Measurements from ENCODE around the gene CPEB2. TPM values are rescaled to one million over a fixed set of nuclear protein-coding genes. Genes with fewer than 3 reads are reported as not detected.
"Not testable (repeated sequence)": the region's sequence is repeated elsewhere in the genome, so short reads cannot be mapped to it uniquely, and the experiment has no call there.

The CPEB2 gene
- total and polyA plus RNA-seq, 5 donors = 5.3 to 18.3 (median 13.2) TPM

GRCh38 chr4:15060213-15060612 lies 57.9 kb downstream of the CPEB2 start:
- over 99% methylated on average over 2 of the region's 2 CpGs for WGBS
- no peak overlapping the region for H3K4me3 ChIP-seq (ENCODE audit: low read length)
- no peak for ATAC-seq

GRCh38 chr4:15063341-15063740 lies 61.1 kb downstream of the CPEB2 start:
- Histone ChIP-seq H3K4me3 (ENCODE audit: low read length) (no peak overlapping the region), H3K9me3 (ENCODE audit: control insufficient read depth, low read length) (no peaks in the 10 kb centered on the region), H3K27me3 (ENCODE audit: control insufficient read depth, insufficient read depth) (no peaks in the 10 kb centered on the region), H3K4me1 (ENCODE audit: control insufficient read depth, insufficient read depth, low read length) (no peaks in the 10 kb centered on the region), H3K27ac (ENCODE audit: low read length) (no peak overlapping the region)
- WGBS = 95% methylated on average over 6 of the region's 6 CpGs
- intact Hi-C loops (cut with DNase I) = no loop called here
- DNase-seq (no peak), ATAC-seq (no peak)

More at GRCh38 chr4:15060213-15060612, 57.9 kb downstream of the CPEB2 start:
- no peak overlapping the region for H3K27ac ChIP-seq (ENCODE audit: low read length)
- no peaks in the 10 kb centered on the region for H3K4me1 ChIP-seq (ENCODE audit: control insufficient read depth, insufficient read depth, low read length)
- intact Hi-C loops (cut with DNase I) = no loop called here
- H3K9me3 ChIP-seq (ENCODE audit: control insufficient read depth, low read length) = no peaks in the 10 kb centered on the region
- H3K27me3 ChIP-seq (ENCODE audit: control insufficient read depth, insufficient read depth) = no peaks in the 10 kb centered on the region
- DNase-seq = no peak

- no peak for ATAC-seq
- H3K4me1 ChIP-seq (ENCODE audit: control insufficient read depth, insufficient read depth, low read length) = no peaks in the 10 kb centered on the region
- H3K27me3 ChIP-seq (ENCODE audit: control insufficient read depth, insufficient read depth) = no peaks in the 10 kb centered on the region
- 86% methylated on average over 5 of the region's 5 CpGs for WGBS
- intact Hi-C loops (cut with DNase I) = no loop called here
- no peak for DNase-seq
- H3K9me3 ChIP-seq (ENCODE audit: control insufficient read depth, low read length) = no peaks in the 10 kb centered on the region
- no peak overlapping the region for H3K27ac ChIP-seq (ENCODE audit: low read length)
- H3K4me3 ChIP-seq (ENCODE audit: low read length) = no peak overlapping the region
Observed at GRCh38 chr4:15065516-15065915, 63.2 kb downstream of the CPEB2 start.

- intact Hi-C loops (cut with DNase I) = no loop called here
- no peak for ATAC-seq
- Histone ChIP-seq H3K4me3 (ENCODE audit: low read length) (no peak overlapping the region), H3K9me3 (ENCODE audit: control insufficient read depth, low read length) (no peaks in the 10 kb centered on the region), H3K4me1 (ENCODE audit: control insufficient read depth, insufficient read depth, low read length) (no peaks in the 10 kb centered on the region), H3K27me3 (ENCODE audit: control insufficient read depth, insufficient read depth) (no peaks in the 10 kb centered on the region), H3K27ac (ENCODE audit: low read length) (peak overlapping the region; percentile 6)
- 78% methylated on average over 7 of the region's 7 CpGs for WGBS
- no peak for DNase-seq
Observed at GRCh38 chr4:15066140-15066539, 63.9 kb downstream of the CPEB2 start.

GRCh38 chr4:15068298-15068697 lies 66.0 kb downstream of the CPEB2 start:
- ATAC-seq (no peak), DNase-seq (no peak)
- Histone ChIP-seq H3K9me3 (ENCODE audit: control insufficient read depth, low read length) (no peaks in the 10 kb centered on the region), H3K27ac (ENCODE audit: low read length) (no peak overlapping the region), H3K27me3 (ENCODE audit: control insufficient read depth, insufficient read depth) (no peaks in the 10 kb centered on the region), H3K4me3 (ENCODE audit: low read length) (no peak overlapping the region), H3K4me1 (ENCODE audit: control insufficient read depth, insufficient read depth, low read length) (no peaks in the 10 kb centered on the region)
- WGBS = 95% methylated on average over 1 of the region's 1 CpG
- intact Hi-C loops (cut with DNase I) = no loop called here

- DNase-seq = no peak
- no peaks in the 10 kb centered on the region for H3K9me3 ChIP-seq (ENCODE audit: control insufficient read depth, low read length)
- H3K27ac ChIP-seq (ENCODE audit: low read length) = no peak overlapping the region
- intact Hi-C loops (cut with DNase I) = no loop called here
- no peaks in the 10 kb centered on the region for H3K4me1 ChIP-seq (ENCODE audit: control insufficient read depth, insufficient read depth, low read length)
- no peaks in the 10 kb centered on the region for H3K27me3 ChIP-seq (ENCODE audit: control insufficient read depth, insufficient read depth)
- no peak overlapping the region for H3K4me3 ChIP-seq (ENCODE audit: low read length)
- ATAC-seq = no peak
Observed at GRCh38 chr4:15075875-15076274, 73.6 kb downstream of the CPEB2 start.

DNA sequence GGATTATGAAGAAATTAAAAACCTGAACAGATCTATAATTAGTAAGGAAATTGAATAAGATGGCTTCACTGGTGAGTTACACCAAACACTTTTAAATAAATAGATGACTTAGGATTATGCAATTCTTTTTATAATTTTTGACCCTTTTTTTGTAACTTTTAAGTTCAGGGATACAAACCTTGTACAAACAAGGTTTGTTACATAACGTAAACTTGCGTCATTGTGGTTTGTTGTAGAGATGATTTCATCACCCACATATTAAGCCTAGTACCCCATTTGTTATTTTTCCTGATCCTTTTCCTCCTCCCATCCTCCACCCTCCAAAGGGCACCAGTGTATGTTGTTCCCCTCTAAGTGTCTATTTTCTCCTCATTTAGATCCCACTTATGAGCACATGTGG lies 75.7 kb downstream of the CPEB2 start:
- intact Hi-C loops (cut with DNase I) = no loop called here
- 81% methylated on average over 2 of the region's 2 CpGs for WGBS
- ATAC-seq = no peak
- H3K4me3 ChIP-seq (ENCODE audit: low read length) = no peak overlapping the region
- no peaks in the 10 kb centered on the region for H3K4me1 ChIP-seq (ENCODE audit: control insufficient read depth, insufficient read depth, low read length)
- no peak overlapping the region for H3K27ac ChIP-seq (ENCODE audit: low read length)
- DNase-seq = no peak
- H3K27me3 ChIP-seq (ENCODE audit: control insufficient read depth, insufficient read depth) = no peaks in the 10 kb centered on the region
- no peaks in the 10 kb centered on the region for H3K9me3 ChIP-seq (ENCODE audit: control insufficient read depth, low read length)

DNA sequence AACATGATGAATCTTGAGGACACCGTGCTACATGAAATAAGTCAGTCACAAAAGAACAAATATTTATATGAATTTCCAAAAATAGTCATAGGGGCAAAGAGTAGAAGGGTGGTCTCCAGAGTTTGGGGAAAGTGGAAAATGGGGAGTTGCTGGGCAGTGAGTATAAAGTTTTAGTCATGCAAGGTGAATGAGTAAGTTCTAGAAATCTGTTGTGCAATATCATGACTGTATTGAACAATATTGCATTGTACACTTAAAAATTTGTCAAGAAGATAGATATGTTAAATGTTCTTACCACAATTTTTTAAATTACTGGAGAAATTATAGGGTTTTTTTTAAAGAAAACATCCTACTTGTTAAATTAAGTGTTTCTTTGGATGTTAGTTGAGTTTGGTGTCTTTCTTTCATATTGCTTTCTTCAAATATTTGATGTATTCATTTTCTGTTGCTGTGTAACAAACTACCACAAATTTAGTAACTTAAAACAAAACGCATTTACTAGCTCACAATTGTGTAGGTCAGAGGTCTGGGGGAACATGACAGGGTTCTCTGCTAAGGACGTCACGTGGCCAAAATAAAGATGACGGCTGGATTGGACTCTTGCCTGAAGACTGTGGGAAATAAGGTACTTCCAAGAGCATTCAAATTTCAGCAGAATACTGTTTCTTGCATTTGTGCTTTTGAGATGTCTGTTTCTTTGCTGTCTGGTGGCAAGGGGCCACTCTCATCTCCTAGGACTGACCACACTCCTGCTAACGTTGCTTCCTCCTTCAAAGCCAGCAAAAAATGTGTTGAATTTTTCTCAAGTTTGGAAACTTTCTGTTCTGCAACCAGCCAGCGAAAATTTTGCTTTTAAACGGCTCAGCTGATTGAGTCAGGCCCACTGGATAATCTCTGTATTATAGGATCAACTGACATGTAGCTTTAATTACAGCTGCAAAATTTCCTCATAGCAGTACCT lies 76.7 kb downstream of the CPEB2 start:
- Histone ChIP-seq H3K27ac (ENCODE audit: low read length) (no peak overlapping the region), H3K27me3 (ENCODE audit: control insufficient read depth, insufficient read depth) (no peaks in the 10 kb centered on the region), H3K4me1 (ENCODE audit: control insufficient read depth, insufficient read depth, low read length) (no peaks in the 10 kb centered on the region), H3K4me3 (ENCODE audit: low read length) (no peak overlapping the region), H3K9me3 (ENCODE audit: control insufficient read depth, low read length) (no peaks in the 10 kb centered on the region)
- intact Hi-C loops (cut with DNase I) = no loop called here
- DNase-seq = no peak
- WGBS = 71% methylated on average over 8 of the region's 8 CpGs
- ATAC-seq = no peak

DNA sequence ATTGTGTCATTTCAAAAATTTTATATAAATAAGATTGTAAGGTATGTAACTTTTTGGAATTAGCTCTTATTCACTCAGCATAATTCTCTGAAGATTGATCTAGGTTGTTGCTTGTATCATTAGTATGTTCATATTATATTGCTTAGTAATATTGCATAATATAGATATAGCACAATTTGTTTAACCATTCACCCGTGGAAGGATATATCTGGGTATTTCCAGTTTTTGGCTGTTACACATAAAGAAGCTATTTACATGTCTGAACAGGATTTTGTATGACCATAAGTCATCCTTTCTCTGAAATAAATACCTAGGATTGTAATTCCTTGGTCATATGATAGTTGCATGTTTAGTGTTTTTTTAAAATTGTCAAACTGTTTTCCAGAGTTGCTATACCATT lies 82.5 kb downstream of the CPEB2 start:
- DNase-seq (no peak), ATAC-seq (no peak)
- 80% methylated on average over 1 of the region's 1 CpG for WGBS
- Histone ChIP-seq H3K27ac (ENCODE audit: low read length) (no peak overlapping the region), H3K4me1 (ENCODE audit: control insufficient read depth, insufficient read depth, low read length) (no peaks in the 10 kb centered on the region), H3K4me3 (ENCODE audit: low read length) (no peak overlapping the region), H3K9me3 (ENCODE audit: control insufficient read depth, low read length) (no peaks in the 10 kb centered on the region), H3K27me3 (ENCODE audit: control insufficient read depth, insufficient read depth) (no peaks in the 10 kb centered on the region)
- intact Hi-C loops (cut with DNase I) = no loop called here

GRCh38 chr4:15085762-15086161 lies 83.5 kb downstream of the CPEB2 start:
- H3K27ac ChIP-seq (ENCODE audit: low read length); intact Hi-C loops (cut with DNase I); H3K9me3 ChIP-seq (ENCODE audit: control insufficient read depth, low read length); ATAC-seq; DNase-seq; H3K4me3 ChIP-seq (ENCODE audit: low read length); H3K4me1 ChIP-seq (ENCODE audit: control insufficient read depth, insufficient read depth, low read length); H3K27me3 ChIP-seq (ENCODE audit: control insufficient read depth, insufficient read depth): not testable (repeated sequence)
- 66% methylated on average over 3 of the region's 3 CpGs for WGBS

DNA sequence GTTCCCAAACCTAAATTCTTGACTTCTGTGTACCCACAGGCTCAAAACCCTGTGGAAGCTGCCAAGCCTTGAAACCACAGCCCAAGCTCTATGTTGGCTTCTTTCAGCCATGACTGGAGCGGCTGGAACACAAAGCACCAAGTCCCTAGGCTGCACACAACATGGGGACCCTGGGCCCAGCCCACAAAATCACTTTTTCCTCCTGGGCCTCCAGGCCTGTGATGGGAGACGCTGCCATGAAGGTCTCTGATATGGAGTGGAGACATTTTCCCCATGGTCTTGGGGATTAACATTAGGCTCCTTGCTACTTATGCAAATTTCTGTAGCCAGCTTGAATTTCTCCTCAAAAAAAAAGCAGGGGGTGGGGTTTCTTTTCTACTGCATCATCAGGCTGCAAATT lies 84.0 kb downstream of the CPEB2 start:
- WGBS = 77% methylated on average over 2 of the region's 2 CpGs
- not testable (repeated sequence) for ATAC-seq

More for the DNA sequence above, 84.0 kb downstream of the CPEB2 start:
- H3K4me1 ChIP-seq (ENCODE audit: control insufficient read depth, insufficient read depth, low read length); intact Hi-C loops (cut with DNase I); H3K27ac ChIP-seq (ENCODE audit: low read length); H3K4me3 ChIP-seq (ENCODE audit: low read length); DNase-seq; H3K27me3 ChIP-seq (ENCODE audit: control insufficient read depth, insufficient read depth); H3K9me3 ChIP-seq (ENCODE audit: control insufficient read depth, low read length): not testable (repeated sequence)

All from right cardiac atrium (tissue), 5 donors.